ENCODE measurements around the gene PLCB3.

DNA sequence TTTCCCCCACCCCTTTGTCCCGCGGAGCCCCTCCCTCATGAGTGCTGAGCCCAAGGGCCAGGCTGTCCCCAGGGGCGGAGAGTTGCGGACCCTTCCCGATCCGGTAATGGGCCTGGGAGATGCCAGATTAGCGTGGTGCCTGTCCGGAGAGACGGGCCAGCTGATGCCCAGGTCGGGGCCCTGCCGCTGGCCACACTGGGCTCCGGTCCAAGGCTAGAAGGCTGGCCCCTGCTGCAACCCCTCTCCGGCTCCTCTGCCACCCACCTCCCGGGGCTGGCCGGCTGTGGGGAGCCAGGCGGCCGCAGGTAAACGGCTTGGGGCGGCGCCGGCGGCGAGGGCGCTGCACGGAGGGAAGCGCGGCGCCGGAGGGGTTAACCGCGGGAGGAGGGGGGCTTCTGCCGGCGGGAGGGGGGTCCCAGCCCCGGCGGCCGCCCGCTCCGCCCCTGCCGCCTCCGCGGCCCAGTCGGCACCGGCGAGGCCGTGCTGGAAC, 40.0 kb downstream of the PLCB3 start, which contains the start of gene KCNK4:
- no peak for TF ChIP-seq POLR2A (IDR thresholded peaks at IDR 0.05)
- TF ChIP-seq, protein P1, sequence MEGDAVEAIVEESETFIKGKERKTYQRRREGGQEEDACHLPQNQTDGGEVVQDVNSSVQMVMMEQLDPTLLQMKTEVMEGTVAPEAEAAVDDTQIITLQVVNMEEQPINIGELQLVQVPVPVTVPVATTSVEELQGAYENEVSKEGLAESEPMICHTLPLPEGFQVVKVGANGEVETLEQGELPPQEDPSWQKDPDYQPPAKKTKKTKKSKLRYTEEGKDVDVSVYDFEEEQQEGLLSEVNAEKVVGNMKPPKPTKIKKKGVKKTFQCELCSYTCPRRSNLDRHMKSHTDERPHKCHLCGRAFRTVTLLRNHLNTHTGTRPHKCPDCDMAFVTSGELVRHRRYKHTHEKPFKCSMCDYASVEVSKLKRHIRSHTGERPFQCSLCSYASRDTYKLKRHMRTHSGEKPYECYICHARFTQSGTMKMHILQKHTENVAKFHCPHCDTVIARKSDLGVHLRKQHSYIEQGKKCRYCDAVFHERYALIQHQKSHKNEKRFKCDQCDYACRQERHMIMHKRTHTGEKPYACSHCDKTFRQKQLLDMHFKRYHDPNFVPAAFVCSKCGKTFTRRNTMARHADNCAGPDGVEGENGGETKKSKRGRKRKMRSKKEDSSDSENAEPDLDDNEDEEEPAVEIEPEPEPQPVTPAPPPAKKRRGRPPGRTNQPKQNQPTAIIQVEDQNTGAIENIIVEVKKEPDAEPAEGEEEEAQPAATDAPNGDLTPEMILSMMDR (IDR thresholded peaks at IDR 0.05) = no peak
